ENCODE data around the gene LRTM2. TPM values are rescaled to one million over a fixed set of nuclear protein-coding genes. Genes with fewer than 3 reads are reported as not detected.

The LRTM2 gene
- total and polyA plus RNA-seq, 9 of the 15 experiments (the other 6 are each of a cell fraction or from before 2014, with no cell fraction given), result 0.09 TPM; not detected in 8

DNA sequence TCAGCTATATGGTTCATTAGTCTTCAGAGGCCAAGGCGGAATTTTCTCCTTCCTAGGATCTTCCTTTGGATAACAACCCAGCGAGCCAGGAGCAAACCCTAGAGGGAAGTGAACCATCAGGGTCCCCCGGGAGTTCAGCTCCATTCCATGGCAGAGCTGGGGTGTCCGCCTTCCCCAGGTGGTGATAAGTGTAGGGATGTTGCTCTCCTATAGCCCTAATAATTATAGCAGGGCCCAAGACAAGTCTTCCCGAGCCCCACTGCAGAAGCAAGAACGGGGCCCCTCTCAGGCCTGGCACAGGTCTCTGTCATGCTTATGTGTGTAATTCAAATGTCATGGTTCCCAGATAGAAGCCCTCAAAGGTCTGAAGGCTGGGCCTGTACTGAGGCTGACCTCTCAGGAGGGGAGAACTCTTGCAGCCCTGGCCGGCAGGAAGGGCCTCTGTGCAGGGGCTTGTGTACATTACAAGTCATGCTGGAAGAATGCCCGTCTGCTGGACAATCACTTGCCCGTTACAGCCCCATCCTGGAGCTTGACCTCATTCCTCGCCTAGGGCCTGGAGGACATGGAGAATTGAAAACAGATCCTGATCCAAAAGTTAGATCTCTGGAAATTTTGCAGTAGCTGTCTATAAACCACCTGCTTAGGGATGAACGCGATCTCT is 17.3 kb downstream of the LRTM2 start (continued):
- TF ChIP-seq, protein P1, sequence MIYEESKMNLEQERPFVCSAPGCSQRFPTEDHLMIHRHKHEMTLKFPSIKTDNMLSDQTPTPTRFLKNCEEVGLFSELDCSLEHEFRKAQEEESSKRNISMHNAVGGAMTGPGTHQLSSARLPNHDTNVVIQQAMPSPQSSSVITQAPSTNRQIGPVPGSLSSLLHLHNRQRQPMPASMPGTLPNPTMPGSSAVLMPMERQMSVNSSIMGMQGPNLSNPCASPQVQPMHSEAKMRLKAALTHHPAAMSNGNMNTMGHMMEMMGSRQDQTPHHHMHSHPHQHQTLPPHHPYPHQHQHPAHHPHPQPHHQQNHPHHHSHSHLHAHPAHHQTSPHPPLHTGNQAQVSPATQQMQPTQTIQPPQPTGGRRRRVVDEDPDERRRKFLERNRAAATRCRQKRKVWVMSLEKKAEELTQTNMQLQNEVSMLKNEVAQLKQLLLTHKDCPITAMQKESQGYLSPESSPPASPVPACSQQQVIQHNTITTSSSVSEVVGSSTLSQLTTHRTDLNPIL (CRISPR knock-in tag; IDR thresholded peaks at IDR 0.05), result no peak
- TF ChIP-seq, protein P2, sequence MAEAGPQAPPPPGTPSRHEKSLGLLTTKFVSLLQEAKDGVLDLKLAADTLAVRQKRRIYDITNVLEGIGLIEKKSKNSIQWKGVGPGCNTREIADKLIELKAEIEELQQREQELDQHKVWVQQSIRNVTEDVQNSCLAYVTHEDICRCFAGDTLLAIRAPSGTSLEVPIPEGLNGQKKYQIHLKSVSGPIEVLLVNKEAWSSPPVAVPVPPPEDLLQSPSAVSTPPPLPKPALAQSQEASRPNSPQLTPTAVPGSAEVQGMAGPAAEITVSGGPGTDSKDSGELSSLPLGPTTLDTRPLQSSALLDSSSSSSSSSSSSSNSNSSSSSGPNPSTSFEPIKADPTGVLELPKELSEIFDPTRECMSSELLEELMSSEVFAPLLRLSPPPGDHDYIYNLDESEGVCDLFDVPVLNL (CRISPR knock-in tag; IDR thresholded peaks at IDR 0.05; ENCODE audit: low read depth), result no peak

DNA sequence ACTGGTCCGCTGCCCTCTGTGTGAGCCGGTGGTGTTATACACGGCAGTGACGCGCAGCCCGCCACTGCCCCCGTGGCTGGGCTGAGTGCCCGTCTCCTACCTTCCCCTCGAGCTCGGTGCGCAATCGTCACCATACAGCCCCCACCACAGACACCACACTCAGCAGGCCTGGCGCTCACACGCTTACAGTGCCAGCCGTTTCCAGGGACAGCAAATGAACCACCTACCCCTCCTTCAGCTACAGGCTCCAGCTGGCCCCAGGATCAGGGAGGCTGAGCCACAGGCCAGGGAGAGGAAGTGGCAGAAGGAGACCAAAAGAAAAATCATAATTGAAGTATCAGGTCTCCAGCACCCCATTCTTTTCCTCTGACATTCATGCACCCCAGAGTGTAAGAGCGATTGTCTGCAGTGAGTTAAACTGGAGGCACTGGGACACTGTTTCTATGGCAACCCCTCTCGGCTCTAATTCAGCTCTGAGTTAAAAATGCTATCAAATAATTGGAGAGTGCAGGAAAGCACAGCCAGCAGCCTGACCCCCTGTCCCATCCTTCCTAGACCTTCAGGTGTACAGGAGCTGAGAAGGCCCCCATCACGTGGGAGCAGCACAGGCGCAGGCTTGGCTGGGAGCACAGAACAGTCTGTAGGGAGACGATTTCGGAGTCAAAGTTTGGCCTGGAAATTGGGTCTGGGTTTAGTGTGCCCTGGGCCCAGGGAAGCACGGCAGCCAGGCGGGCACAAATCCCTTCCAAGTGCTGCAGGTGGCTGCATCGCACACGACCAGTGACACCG is 18.0 kb downstream of the LRTM2 start:
- POLR2A ChIA-PET, result no interaction called here
- intact Hi-C loops (cut with micrococcal nuclease), result no loop called here

More for the DNA sequence above, 18.0 kb downstream of the LRTM2 start:
- H3K4me1 ChIP-seq (replicated peaks in 1 of 2; ENCODE audit: control insufficient read depth in 2 of 2, insufficient read depth in 2 of 2, low read length in 2 of 2), result peaks cover 0 to 11% of the 10 kb centered on the region in 2 experiments; a peak in 1 of 5 replicates
- FAIRE-seq, result no peak
- no peaks in the 10 kb centered on the region for H3K79me2 ChIP-seq (ENCODE audit: control insufficient read depth, insufficient read depth, low read length)
- no peak overlapping the region for H3K27ac ChIP-seq (ENCODE audit: extremely low read depth, low read depth, low read length)
- H3K9me3 ChIP-seq (replicated peaks; ENCODE audit: control insufficient read depth, insufficient read depth, low read depth, low read length), result no peaks in the 10 kb centered on the region
- H3K9ac ChIP-seq (ENCODE audit: insufficient read depth in 1 of 2, low read depth in 2 of 2, low read length in 2 of 2), result no peak overlapping the region
- peak; percentile 53 for TF ChIP-seq RFX1 (IDR thresholded peaks at IDR 0.05)
- TF ChIP-seq MCM7 (IDR thresholded peaks at IDR 0.05), result no peak
- TF ChIP-seq, protein P3, sequence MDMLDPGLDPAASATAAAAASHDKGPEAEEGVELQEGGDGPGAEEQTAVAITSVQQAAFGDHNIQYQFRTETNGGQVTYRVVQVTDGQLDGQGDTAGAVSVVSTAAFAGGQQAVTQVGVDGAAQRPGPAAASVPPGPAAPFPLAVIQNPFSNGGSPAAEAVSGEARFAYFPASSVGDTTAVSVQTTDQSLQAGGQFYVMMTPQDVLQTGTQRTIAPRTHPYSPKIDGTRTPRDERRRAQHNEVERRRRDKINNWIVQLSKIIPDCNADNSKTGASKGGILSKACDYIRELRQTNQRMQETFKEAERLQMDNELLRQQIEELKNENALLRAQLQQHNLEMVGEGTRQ (CRISPR knock-in tag; IDR thresholded peaks at IDR 0.05), result 0 out of 2 replicates have a peak, but pooled peaks have one; percentile 8
- DNase-seq (ENCODE audit: extremely low read depth in 1 of 4, low spot score in 3 of 4), result no peak
- H3K27me3 ChIP-seq (ENCODE audit: control insufficient read depth in 2 of 2, insufficient read depth in 2 of 2, low read length in 2 of 2), result peaks cover 30 to 81% of the 10 kb centered on the region in 2 experiments
- CTCF ChIA-PET (ENCODE audit: low intra/inter-chr PET ratio), result no interaction called here
- ATAC-seq, result no peak
- no peaks in the 10 kb centered on the region for H3K36me3 ChIP-seq (ENCODE audit: control insufficient read depth, insufficient read depth, low read length)
- no TSS peak for BruUV-seq (replicated peaks)
- no peak overlapping the region for H2AFZ ChIP-seq (ENCODE audit: low read depth, low read length)
- in situ Hi-C loops (cut with MboI), result no loop called here
- H3K4me3 ChIP-seq, result no peak overlapping the region
- no peaks in the 10 kb centered on the region for H4K20me1 ChIP-seq (replicated peaks; ENCODE audit: control insufficient read depth, insufficient read depth, low read length)
- H3K9me1 ChIP-seq (ENCODE audit: control insufficient read depth, insufficient read depth, low read length), result no peaks in the 10 kb centered on the region
- 2% methylated on average over 22 of the region's 26 CpGs for WGBS (ENCODE audit: insufficient coverage, low coverage, missing lambda C conversion rate)
- H3K4me2 ChIP-seq (ENCODE audit: insufficient read depth, low read length), result no peak overlapping the region

Data from K562 (cell line).